ENCODE measurements around the gene GXYLT2. TPM values are rescaled to one million over a fixed set of nuclear protein-coding genes. Genes with fewer than 3 reads are reported as not detected.
A peak's percentile ranks its signal among the peaks of the same experiment; 100 is the strongest.

Gene GXYLT2
- total and polyA plus RNA-seq, 2 donors (not counting 1 experiment from before 2014, with no cell fraction given), result not detected

DNA sequence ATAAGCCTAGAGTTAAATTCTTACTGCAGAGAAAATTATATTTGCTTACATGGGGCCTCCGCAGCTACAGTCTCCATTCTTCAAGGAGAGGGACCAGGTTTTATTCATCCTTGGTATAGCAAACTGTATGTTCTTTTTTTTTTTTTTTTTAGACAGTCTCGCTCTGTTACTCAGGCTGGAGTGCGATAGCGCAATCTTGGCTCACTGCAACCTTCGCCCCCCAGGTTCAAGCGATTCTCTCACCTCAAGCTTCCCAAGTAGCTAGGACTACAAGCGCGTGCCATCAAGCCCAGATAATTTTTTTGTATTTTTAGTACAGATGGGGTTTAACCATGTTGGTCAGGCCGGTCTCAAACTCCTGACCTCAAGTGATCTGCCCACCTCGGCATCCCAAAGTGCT lies 41.7 kb upstream of the GXYLT2 start:
- no peak for ATAC-seq (ENCODE audit: low read depth)
- Histone ChIP-seq H3K27me3 (replicated peaks in 1 of 4; ENCODE audit: control extremely low read depth in 1 of 4, control insufficient read depth in 3 of 4, insufficient read depth in 4 of 4, low read length in 3 of 4) (no peaks in the 10 kb centered on the region), H3K9ac (ENCODE audit: low read length) (no peak overlapping the region), H3K79me2 (ENCODE audit: control insufficient read depth, insufficient read depth, low read length) (peaks cover 19% of the 10 kb centered on the region), H3K9me3 (ENCODE audit: control extremely low read depth in 1 of 3, control insufficient read depth in 2 of 3, insufficient read depth in 1 of 3, low read length in 2 of 3) (no peaks in the 10 kb centered on the region), H2AFZ (ENCODE audit: insufficient read depth, low read depth, low read length, poor library complexity, severe bottlenecking) (no peak overlapping the region), H3K4me2 (replicated peaks; ENCODE audit: low read depth, low read length, poor library complexity, severe bottlenecking) (no peak overlapping the region), H3K27ac (ENCODE audit: low read length in 2 of 2) (no peak overlapping the region), H3K36me3 (replicated peaks in 1 of 2; ENCODE audit: control extremely low read depth in 1 of 2, control insufficient read depth in 1 of 2, extremely low read depth in 1 of 2, insufficient read depth in 2 of 2, low read length in 1 of 2) (peaks cover 4 to 11% of the 10 kb centered on the region in 2 experiments), H4K20me1 (ENCODE audit: control insufficient read depth, insufficient read depth, low read length, poor library complexity, severe bottlenecking) (no peaks in the 10 kb centered on the region), H3K4me1 (ENCODE audit: control insufficient read depth in 2 of 2, insufficient read depth in 2 of 2, low read length in 2 of 2) (peaks cover 18 to 20% of the 10 kb centered on the region in 2 donors), H3K4me3 (ENCODE audit: control extremely low read depth in 1 of 5, extremely low read depth in 1 of 5, insufficient read depth in 1 of 5, low read depth in 2 of 5, low read length in 4 of 5) (no peak overlapping the region)
- 100% methylated on average over 2 of the region's 10 CpGs for WGBS (ENCODE audit: insufficient coverage)
- TF ChIP-seq, protein P1, sequence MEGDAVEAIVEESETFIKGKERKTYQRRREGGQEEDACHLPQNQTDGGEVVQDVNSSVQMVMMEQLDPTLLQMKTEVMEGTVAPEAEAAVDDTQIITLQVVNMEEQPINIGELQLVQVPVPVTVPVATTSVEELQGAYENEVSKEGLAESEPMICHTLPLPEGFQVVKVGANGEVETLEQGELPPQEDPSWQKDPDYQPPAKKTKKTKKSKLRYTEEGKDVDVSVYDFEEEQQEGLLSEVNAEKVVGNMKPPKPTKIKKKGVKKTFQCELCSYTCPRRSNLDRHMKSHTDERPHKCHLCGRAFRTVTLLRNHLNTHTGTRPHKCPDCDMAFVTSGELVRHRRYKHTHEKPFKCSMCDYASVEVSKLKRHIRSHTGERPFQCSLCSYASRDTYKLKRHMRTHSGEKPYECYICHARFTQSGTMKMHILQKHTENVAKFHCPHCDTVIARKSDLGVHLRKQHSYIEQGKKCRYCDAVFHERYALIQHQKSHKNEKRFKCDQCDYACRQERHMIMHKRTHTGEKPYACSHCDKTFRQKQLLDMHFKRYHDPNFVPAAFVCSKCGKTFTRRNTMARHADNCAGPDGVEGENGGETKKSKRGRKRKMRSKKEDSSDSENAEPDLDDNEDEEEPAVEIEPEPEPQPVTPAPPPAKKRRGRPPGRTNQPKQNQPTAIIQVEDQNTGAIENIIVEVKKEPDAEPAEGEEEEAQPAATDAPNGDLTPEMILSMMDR (IDR thresholded peaks at IDR 0.05), result no peak
- no peak for TF ChIP-seq EZH2 (IDR thresholded peaks at IDR 0.05; ENCODE audit: borderline replicate concordance, insufficient read depth, low read depth, low read length, poor library complexity, severe bottlenecking)
- intact Hi-C loops (cut with micrococcal nuclease), result no loop called here
- DNase-seq, result no peak
- Mint-ChIP-seq H3K27ac (no peak overlapping the region), H3K9me3 (ENCODE audit: insufficient read depth) (no peaks in the 10 kb centered on the region), H3K4me3 (peak overlapping the region; percentile 24), H3K27me3 (no peaks in the 10 kb centered on the region), H3K4me1 (peaks cover 35% of the 10 kb centered on the region)
- POLR2A ChIA-PET, result no interaction called here
- CTCF ChIA-PET, result interaction anchor here (0.8 to 0.9 kb wide), 2 partner anchors 181 to 971 kb away, joined by 3 read pairs; no protein-coding TSS in a partner anchor

DNA sequence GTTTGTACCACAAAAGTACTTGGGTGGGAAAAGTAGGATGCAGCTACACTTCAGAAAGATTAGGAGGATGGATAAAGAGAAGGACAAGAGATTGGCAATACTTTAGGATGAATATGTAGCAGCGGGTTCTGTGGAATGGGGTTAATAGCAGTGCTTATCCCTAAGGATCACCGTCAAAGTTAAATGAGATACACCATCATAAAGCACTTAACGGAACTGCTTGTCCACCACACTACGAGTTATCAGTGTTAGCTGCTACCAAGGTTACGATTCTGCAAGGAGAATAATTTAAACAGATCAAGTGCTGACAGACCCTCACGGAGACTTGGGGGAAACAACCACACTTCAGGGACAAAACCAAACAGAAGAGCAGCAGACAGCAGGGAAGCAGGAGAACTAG lies 40.6 kb upstream of the GXYLT2 start:
- ATAC-seq (ENCODE audit: low read depth) (no peak), DNase-seq (peak; percentile 8)
- H3K4me1 Mint-ChIP-seq, result peaks cover 35% of the 10 kb centered on the region
- H3K9ac ChIP-seq (ENCODE audit: low read length), result peak overlapping the region; percentile 68
- H3K4me3 Mint-ChIP-seq, result peak overlapping the region; percentile 93
- no peaks in the 10 kb centered on the region for H3K27me3 Mint-ChIP-seq
- no peaks in the 10 kb centered on the region for H3K9me3 ChIP-seq (ENCODE audit: control extremely low read depth in 1 of 3, control insufficient read depth in 2 of 3, insufficient read depth in 1 of 3, low read length in 2 of 3)
- no peak overlapping the region for H3K27ac ChIP-seq (ENCODE audit: low read length in 2 of 2)
- WGBS (ENCODE audit: insufficient coverage), result no CpG with 5 or more reads among the region's 6 CpGs
- no peaks in the 10 kb centered on the region for H3K27me3 ChIP-seq (replicated peaks in 1 of 4; ENCODE audit: control extremely low read depth in 1 of 4, control insufficient read depth in 3 of 4, insufficient read depth in 4 of 4, low read length in 3 of 4)
- peaks cover 18 to 20% of the 10 kb centered on the region in 2 donors for H3K4me1 ChIP-seq (ENCODE audit: control insufficient read depth in 2 of 2, insufficient read depth in 2 of 2, low read length in 2 of 2)
- H3K4me2 ChIP-seq (replicated peaks; ENCODE audit: low read depth, low read length, poor library complexity, severe bottlenecking), result peak overlapping the region; percentile 77
- H3K79me2 ChIP-seq (ENCODE audit: control insufficient read depth, insufficient read depth, low read length), result peaks cover 19% of the 10 kb centered on the region
- H4K20me1 ChIP-seq (ENCODE audit: control insufficient read depth, insufficient read depth, low read length, poor library complexity, severe bottlenecking), result no peaks in the 10 kb centered on the region
- intact Hi-C loops (cut with micrococcal nuclease), result no loop called here
- peak overlapping the region; percentile 67 to 92 (median 85) for H3K4me3 ChIP-seq (ENCODE audit: control extremely low read depth in 1 of 5, extremely low read depth in 1 of 5, insufficient read depth in 1 of 5, low read depth in 2 of 5, low read length in 4 of 5)
- no peaks in the 10 kb centered on the region for H3K9me3 Mint-ChIP-seq (ENCODE audit: insufficient read depth)
- ChIA-PET POLR2A (no interaction called here), CTCF (interaction anchor here (1.3 to 2.4 kb wide), 2 partner anchors 24 to 1136 kb away, joined by 5 to 8 read pairs; no protein-coding TSS in a partner anchor)
- H3K36me3 ChIP-seq (replicated peaks in 1 of 2; ENCODE audit: control extremely low read depth in 1 of 2, control insufficient read depth in 1 of 2, extremely low read depth in 1 of 2, insufficient read depth in 2 of 2, low read length in 1 of 2), result no peaks in the 10 kb centered on the region
- peak overlapping the region; percentile 89 for H2AFZ ChIP-seq (ENCODE audit: insufficient read depth, low read depth, low read length, poor library complexity, severe bottlenecking)
- peak overlapping the region; percentile 82 for H3K27ac Mint-ChIP-seq
- no peak for TF ChIP-seq EZH2 (IDR thresholded peaks at IDR 0.05; ENCODE audit: borderline replicate concordance, insufficient read depth, low read depth, low read length, poor library complexity, severe bottlenecking)
- TF ChIP-seq, protein P1 (IDR thresholded peaks at IDR 0.05), result no peak

All from B cell (primary cell).